Astrocyte of the spinal cord (primary cell): ENCODE measurements around the gene SLC5A2.
"Not testable (repeated sequence)": the region's sequence is repeated elsewhere in the genome, so short reads cannot be mapped to it uniquely, and the experiment has no call there.

Experiments used
- DNase-seq: peaks from one replicate; pipeline ENCODE4 v3.0.0; 2011; ENCODE audit warnings: low read depth, low spot score
- H3K4me3 ChIP-seq: 2 replicates; pipeline ENCODE4 v1.5.1; 2011; ENCODE audit warnings: low read depth, mild to moderate bottlenecking, low read length, moderate library complexity
- CTCF ChIP-seq: IDR thresholded peaks from 2 replicates; pipeline ENCODE4 v1.5.1; 2012; ENCODE audit warnings: low read depth, mild to moderate bottlenecking, low read length, inconsistent platforms
- in situ Hi-C: cut with HindIII; loops from 2 replicates; pipeline ENCODE4 v1.10.0; 2017; ENCODE audit warnings: low sequenced_read_pairs

The SLC5A2 gene

GRCh38 chr16:31483081-31483480, at the start of gene SLC5A2:
TSS of gene SLC5A2 (plus strand) at chr16:31483123. CDS start at chr16:31483137, 14 bp downstream.
- no peak within 1 kb of the TSS for H3K4me3 ChIP-seq
- in situ Hi-C loops: no loop called here
- DNase-seq: no peak
- no peak for TF ChIP-seq CTCF

GRCh38 chr16:31435341-31436220, 47.3 kb upstream of the SLC5A2 start:
- TF ChIP-seq CTCF: no peak
- H3K4me3 ChIP-seq: no peak overlapping the region
- no peak for DNase-seq
- in situ Hi-C loops: no loop called here

GRCh38 chr16:31436221-31437045, 46.5 kb upstream of the SLC5A2 start:
- in situ Hi-C loops: no loop called here
- no peak for DNase-seq
- no peak overlapping the region for H3K4me3 ChIP-seq
- no peak for TF ChIP-seq CTCF

- in situ Hi-C loops: no loop called here
- TF ChIP-seq CTCF: no peak
- no peak overlapping the region for H3K4me3 ChIP-seq
- DNase-seq: no peak
Observed at GRCh38 chr16:31438414-31438813, 44.5 kb upstream of the SLC5A2 start.

- DNase-seq, H3K4me3 ChIP-seq, in situ Hi-C loops: not testable (repeated sequence)
Observed at GRCh38 chr16:31439023-31439422, 43.9 kb upstream of the SLC5A2 start.

- in situ Hi-C loops: no loop called here
- no peak overlapping the region for H3K4me3 ChIP-seq
- no peak for DNase-seq
- no peak for TF ChIP-seq CTCF
Observed at GRCh38 chr16:31439519-31439918, 43.4 kb upstream of the SLC5A2 start.
